GM23338 (cell line): ENCODE data around the gene SNX22. TPM values are rescaled to one million over a fixed set of nuclear protein-coding genes. Genes with fewer than 3 reads are reported as not detected.

Source experiments
- ATAC-seq: fragments of 200-7000 bp; cut with Tn5 transposase; 3 replicates; pipeline ENCODE4 v1.9.1; 2020
- DNase-seq: peaks from one replicate; pipeline ENCODE4 v3.0.0-alpha.2; 2015; ENCODE audit warnings: low spot score
- H2AFZ ChIP-seq: fragments of 200-600 bp; sonication (generic); 2 replicates; pipeline ENCODE4 v1.8.0; 2016; ENCODE audit warnings: antibody characterized with exemption, mild to moderate bottlenecking, moderate library complexity
- H3F3A ChIP-seq: fragments of 200-600 bp; sonication (generic); replicated peaks from 2 replicates; pipeline ENCODE4 v1.8.0; 2017; ENCODE audit warnings: antibody characterized with exemption, mixed run types, low read depth
- H3K27ac ChIP-seq: fragments of 200-600 bp; sonication (generic); 2 replicates; pipeline ENCODE4 v1.6.1; 2016; ENCODE audit warnings: low read depth
- H3K27me3 ChIP-seq: fragments of 200-600 bp; sonication (generic); 2 replicates; pipeline ENCODE4 v1.8.0; 2016; ENCODE audit warnings: mild to moderate bottlenecking, mixed run types, moderate library complexity; ENCODE audit not compliant: insufficient read depth
- H3K36me3 ChIP-seq: fragments of 200-600 bp; sonication (generic); 2 replicates; pipeline ENCODE4 v1.8.0; 2016; ENCODE audit warnings: mild to moderate bottlenecking; ENCODE audit not compliant: insufficient read depth
- H3K4me1 ChIP-seq: fragments of 200-600 bp; sonication (generic); 2 replicates; pipeline ENCODE4 v1.8.0; 2016; ENCODE audit warnings: mild to moderate bottlenecking, moderate library complexity; ENCODE audit not compliant: insufficient read depth
- H3K4me2 ChIP-seq: fragments of 200-600 bp; sonication (generic); 2 replicates; pipeline ENCODE4 v1.7.1; 2017; ENCODE audit warnings: mixed run types
- H3K4me3 ChIP-seq: fragments of 200-600 bp; sonication (generic); 2 replicates; pipeline ENCODE4 v1.6.1; 2016; ENCODE audit warnings: mixed run types
- H3K79me2 ChIP-seq: fragments of 200-600 bp; sonication (generic); replicated peaks from 2 replicates; pipeline ENCODE4 v1.8.0; 2017; ENCODE audit warnings: mild to moderate bottlenecking; ENCODE audit not compliant: insufficient read depth
- H3K9me2 ChIP-seq: fragments of 200-600 bp; sonication (generic); 2 replicates; pipeline ENCODE4 v1.8.0; 2017; ENCODE audit not compliant: insufficient read depth
- H4K20me1 ChIP-seq: fragments of 200-600 bp; sonication (generic); replicated peaks from 2 replicates; pipeline ENCODE4 v1.8.0; 2017; ENCODE audit warnings: mild to moderate bottlenecking; ENCODE audit not compliant: insufficient read depth
- H3K27ac Mint-ChIP-seq: 2 replicates; pipeline ENCODE4 v1.8.0; 2020; ENCODE audit warnings: inconsistent platforms, mild to moderate bottlenecking, moderate library complexity, mixed read lengths
- H3K27me3 Mint-ChIP-seq: 3 replicates; pipeline ENCODE4 v1.8.0; 2022; ENCODE audit warnings: low read depth, mild to moderate bottlenecking, moderate library complexity, mixed read lengths, inconsistent platforms; ENCODE audit not compliant: insufficient read depth, poor library complexity
- H3K36me3 Mint-ChIP-seq: 3 replicates; pipeline ENCODE4 v1.8.0; 2021; ENCODE audit warnings: low read depth, mild to moderate bottlenecking, inconsistent platforms, moderate library complexity, mixed read lengths
- H3K4me1 Mint-ChIP-seq: 3 replicates; pipeline ENCODE4 v1.8.0; 2020; ENCODE audit warnings: mild to moderate bottlenecking, inconsistent platforms, mixed read lengths
- H3K4me3 Mint-ChIP-seq: 3 replicates; pipeline ENCODE4 v1.8.0; 2021; ENCODE audit warnings: moderate library complexity, mild to moderate bottlenecking, inconsistent platforms, mixed read lengths
- H3K9me3 Mint-ChIP-seq: 3 replicates; pipeline ENCODE4 v1.8.0; 2020; ENCODE audit warnings: moderate library complexity, mild to moderate bottlenecking, inconsistent platforms, mixed read lengths
- CTCF ChIP-seq, 2 experiments: fragments of 200-600 bp in 1 of 2; sonication (generic) in 1 of 2; conservative IDR thresholded peaks; 2 replicates each; pipeline versions ENCODE4 v1.5.1 to v1.6.1; 2016 to 2017; ENCODE audit warnings: antibody characterized with exemption in 2 of 2, low read depth in 2 of 2, mild to moderate bottlenecking in 2 of 2, moderate library complexity in 1 of 2
- ETS1 ChIP-seq: IDR thresholded peaks from 2 replicates; pipeline ENCODE4 v1.6.1; 2016; ENCODE audit warnings: antibody characterized with exemption
- EZH2 ChIP-seq: fragments of 200-600 bp; sonication (generic); IDR thresholded peaks from one replicate; pipeline ENCODE4 v1.8.0; 2017; ENCODE audit warnings: antibody characterized with exemption, mild to moderate bottlenecking, low read depth; ENCODE audit not compliant: unreplicated experiment
- EZH2phosphoT487 ChIP-seq: fragments of 200-600 bp; sonication (generic); IDR thresholded peaks from one replicate; pipeline ENCODE4 v1.8.1; 2018; ENCODE audit warnings: antibody characterized with exemption; ENCODE audit not compliant: unreplicated experiment
- JUNB ChIP-seq: IDR thresholded peaks from one replicate; pipeline ENCODE4 v1.6.1; 2016; ENCODE audit warnings: antibody characterized with exemption; ENCODE audit not compliant: unreplicated experiment
- POLR2AphosphoS5 ChIP-seq: IDR thresholded peaks from 2 replicates; pipeline ENCODE4 v1.6.1; 2016; ENCODE audit warnings: antibody characterized with exemption, low read depth
- REST ChIP-seq: IDR thresholded peaks from one replicate; pipeline ENCODE4 v1.6.1; 2018; ENCODE audit warnings: antibody characterized with exemption; ENCODE audit not compliant: unreplicated experiment
- STAT1 ChIP-seq: IDR thresholded peaks from one replicate; pipeline ENCODE4 v1.6.1; 2016; ENCODE audit warnings: antibody characterized with exemption; ENCODE audit not compliant: unreplicated experiment
- ZNF114 ChIP-seq: fragments of 250-450 bp; sonication (Bioruptor Pico); IDR thresholded peaks from 2 replicates; pipeline ENCODE4 v1.5.0; 2020; ENCODE audit warnings: mild to moderate bottlenecking, moderate library complexity
- ZNF462 ChIP-seq: fragments of 250-450 bp; sonication (Bioruptor Pico); IDR thresholded peaks from 2 replicates; pipeline ENCODE4 v1.5.0; 2020; ENCODE audit warnings: mild to moderate bottlenecking, moderate library complexity
- polyA plus RNA-seq: library from polyadenylated mRNA; unstranded; fragments of >200 nt; fragmentation: Nextera tagmentation; extraction: Ambion mirVana; gene quantifications from 2 replicates; pipeline ENCODE4 v1.2.1, GENCODE V29; 2016
- total RNA-seq: library from RNA; depleted of rRNA; stranded (reverse); fragments of >200 nt; shearing (Covaris generic); gene quantifications from 2 replicates; pipeline ENCODE4 v1.2.3, GENCODE V29; 2014

Gene SNX22
- total and polyA plus RNA-seq, 2 experiments from 2014 or later: 3.7 to 5.7 TPM

GRCh38 chr15:64111679-64112050 lies 39.9 kb upstream of the SNX22 start (continued):
- TF ChIP-seq REST (no peak), ETS1 (no peak), STAT1 (no peak), POLR2AphosphoS5 (no peak)

GRCh38 chr15:64112073-64112772 lies 39.3 kb upstream of the SNX22 start:
- no peaks in the 10 kb centered on the region for H3K27me3 ChIP-seq
- H3K4me1 Mint-ChIP-seq: peaks cover 9% of the 10 kb centered on the region; the same call in 2 of the 3 replicates
- H3K27ac Mint-ChIP-seq: peak overlapping the region; percentile 74
- H3F3A ChIP-seq: no peaks in the 10 kb centered on the region
- DNase-seq (no peak), ATAC-seq (no peak)
- H3K4me3 Mint-ChIP-seq: no peak overlapping the region
- H3K79me2 ChIP-seq: peaks cover 15% of the 10 kb centered on the region
- H3K27me3 Mint-ChIP-seq: peaks cover 2% of the 10 kb centered on the region
- H3K4me2 ChIP-seq: no peak overlapping the region
- no peaks in the 10 kb centered on the region for H3K4me1 ChIP-seq
- no peaks in the 10 kb centered on the region for H3K36me3 ChIP-seq
- no peak overlapping the region for H3K4me3 ChIP-seq
- peaks cover 19% of the 10 kb centered on the region; the same call in 2 of the 3 replicates for H3K36me3 Mint-ChIP-seq
- no peak overlapping the region for H2AFZ ChIP-seq
- H3K9me3 Mint-ChIP-seq: no peaks in the 10 kb centered on the region
- H3K27ac ChIP-seq: no peak overlapping the region
- no peaks in the 10 kb centered on the region; the same call in 1 of the 2 replicates for H4K20me1 ChIP-seq
- no peaks in the 10 kb centered on the region for H3K9me2 ChIP-seq
- TF ChIP-seq EZH2phosphoT487 (no peak), CTCF (conservative IDR thresholded peaks at IDR 0.05; ENCODE audit: low read depth in 2 of 2) (no peak), ETS1 (no peak), ZNF462 (CRISPR knock-in tag) (no peak), EZH2 (no peak), ZNF114 (CRISPR knock-in tag) (no peak), STAT1 (no peak), JUNB (no peak)
